ENCODE measurements around the gene ERC2. TPM values are rescaled to one million over a fixed set of nuclear protein-coding genes. Genes with fewer than 3 reads are reported as not detected.

ERC2 gene
- total RNA-seq, 2 donors from 2014 or later: 16.1 to 22.8 TPM

GRCh38 chr3:55923207-55923606 lies 545.1 kb downstream of the ERC2 start:
- Mint-ChIP-seq H3K9me3 (no peaks in the 10 kb centered on the region), H3K27ac (no peak overlapping the region), H3K4me1 (no peaks in the 10 kb centered on the region), H3K36me3 (ENCODE audit: low read depth) (no peaks in the 10 kb centered on the region), H3K27me3 (ENCODE audit: insufficient read depth) (no peaks in the 10 kb centered on the region), H3K4me3 (no peak overlapping the region)
- no peaks in the 10 kb centered on the region for H3K9me3 ChIP-seq (ENCODE audit: control insufficient read depth, low read length)
- H3K9ac ChIP-seq (ENCODE audit: extremely low read depth, low read length, poor library complexity, severe bottlenecking): no peak overlapping the region
- no peaks in the 10 kb centered on the region for H3K36me3 ChIP-seq (ENCODE audit: control insufficient read depth, insufficient read depth, low read length)
- WGBS, 2 experiments (ENCODE audit: insufficient coverage in 1 of 2, insufficient read length in 1 of 2): 97 to 100% methylated on average over 1 to 2 of the region's 2 CpGs
- no peaks in the 10 kb centered on the region for H3K27me3 ChIP-seq (ENCODE audit: control insufficient read depth, insufficient read depth, low read length, poor library complexity, severe bottlenecking)
- no peak for DNase-seq
- H3K4me3 ChIP-seq (ENCODE audit: low read length): no peak overlapping the region
- H3K4me1 ChIP-seq (ENCODE audit: control insufficient read depth, insufficient read depth, low read length): no peaks in the 10 kb centered on the region
- TF ChIP-seq CTCF (conservative IDR thresholded peaks at IDR 0.05): no peak
- H3K27ac ChIP-seq (ENCODE audit: low read depth, low read length): no peak overlapping the region

GRCh38 chr3:55912880-55913279 lies 555.4 kb downstream of the ERC2 start:
- Histone ChIP-seq H3K36me3 (ENCODE audit: control insufficient read depth, insufficient read depth, low read length) (no peaks in the 10 kb centered on the region), H3K4me1 (ENCODE audit: control insufficient read depth, insufficient read depth, low read length) (no peaks in the 10 kb centered on the region), H3K9ac (ENCODE audit: extremely low read depth, low read length, poor library complexity, severe bottlenecking) (no peak overlapping the region), H3K27ac (ENCODE audit: low read depth, low read length) (no peak overlapping the region), H3K9me3 (ENCODE audit: control insufficient read depth, low read length) (no peaks in the 10 kb centered on the region), H3K27me3 (ENCODE audit: control insufficient read depth, insufficient read depth, low read length, poor library complexity, severe bottlenecking) (no peaks in the 10 kb centered on the region), H3K4me3 (ENCODE audit: low read length) (no peak overlapping the region)
- H3K27ac Mint-ChIP-seq: no peak overlapping the region
- no peaks in the 10 kb centered on the region for H3K9me3 Mint-ChIP-seq
- no peaks in the 10 kb centered on the region for H3K4me1 Mint-ChIP-seq
- 86 to 91% methylated on average over 2 of the region's 2 CpGs for WGBS, 2 experiments (ENCODE audit: insufficient coverage in 1 of 2, insufficient read length in 1 of 2)
- H3K36me3 Mint-ChIP-seq (ENCODE audit: low read depth): no peaks in the 10 kb centered on the region
- H3K4me3 Mint-ChIP-seq: no peak overlapping the region
- H3K27me3 Mint-ChIP-seq (ENCODE audit: insufficient read depth): no peaks in the 10 kb centered on the region
- no peak for DNase-seq
- no peak for TF ChIP-seq CTCF (conservative IDR thresholded peaks at IDR 0.05)

- no peak for TF ChIP-seq CTCF (conservative IDR thresholded peaks at IDR 0.05)
- H3K27me3 ChIP-seq (ENCODE audit: control insufficient read depth, insufficient read depth, low read length, poor library complexity, severe bottlenecking): no peaks in the 10 kb centered on the region
- no peaks in the 10 kb centered on the region for H3K9me3 ChIP-seq (ENCODE audit: control insufficient read depth, low read length)
- no peak overlapping the region for H3K9ac ChIP-seq (ENCODE audit: extremely low read depth, low read length, poor library complexity, severe bottlenecking)
- no peak for DNase-seq
- H3K27ac ChIP-seq (ENCODE audit: low read depth, low read length): no peak overlapping the region
- no peak overlapping the region for H3K27ac Mint-ChIP-seq
- no peaks in the 10 kb centered on the region for H3K9me3 Mint-ChIP-seq
- H3K4me1 Mint-ChIP-seq: no peaks in the 10 kb centered on the region
- H3K4me3 ChIP-seq (ENCODE audit: low read length): no peak overlapping the region
- H3K4me1 ChIP-seq (ENCODE audit: control insufficient read depth, insufficient read depth, low read length): no peaks in the 10 kb centered on the region
- H3K27me3 Mint-ChIP-seq (ENCODE audit: insufficient read depth): no peaks in the 10 kb centered on the region
- H3K36me3 Mint-ChIP-seq (ENCODE audit: low read depth): no peaks in the 10 kb centered on the region
- WGBS, 2 experiments (ENCODE audit: insufficient coverage in 1 of 2, insufficient read length in 1 of 2): 91 to 100% methylated on average over 4 of the region's 4 CpGs
- no peaks in the 10 kb centered on the region for H3K36me3 ChIP-seq (ENCODE audit: control insufficient read depth, insufficient read depth, low read length)
- H3K4me3 Mint-ChIP-seq: no peak overlapping the region
These were observed 557.0 kb downstream of the ERC2 start for GRCh38 chr3:55911266-55911665.
